SU-DHL-6 (cell line): Measurements from ENCODE around the gene GAL3ST3.

Experiments used
- H2AFZ ChIP-seq: fragments of 200-600 bp; sonication (generic); 2 replicates; pipeline ENCODE4 v1.6.1; 2014; ENCODE audit warnings: low read depth, mild to moderate bottlenecking, moderate library complexity, mixed read lengths, antibody characterized with exemption, low read length; ENCODE audit not compliant: severe bottlenecking
- H3F3A ChIP-seq: fragments of 200-600 bp; shearing (Covaris generic); 2 replicates; pipeline ENCODE4 v1.6.0; 2016; ENCODE audit warnings: antibody characterized with exemption, mild to moderate bottlenecking; ENCODE audit not compliant: insufficient read depth
- H3K27ac ChIP-seq: fragments of 200-600 bp; sonication (generic); 2 replicates; pipeline ENCODE4 v1.5.1; 2016; ENCODE audit warnings: low read depth, mild to moderate bottlenecking, low read length, moderate library complexity, mixed read lengths
- H3K27me3 ChIP-seq: fragments of 200-600 bp; sonication (generic), shearing (Covaris generic); 2 replicates; pipeline ENCODE4 v1.6.0; 2014; ENCODE audit warnings: mild to moderate bottlenecking, low read length
- H3K36me3 ChIP-seq: fragments of 200-600 bp; sonication (generic); 2 replicates; pipeline ENCODE4 v1.6.1; 2014; ENCODE audit warnings: mild to moderate bottlenecking, low read length, mixed read lengths
- H3K4me2 ChIP-seq: fragments of 300-600, 200-600 bp; shearing (Covaris generic), sonication (generic); 2 replicates; pipeline ENCODE4 v1.6.0; 2014; ENCODE audit warnings: low read length, low read depth, mild to moderate bottlenecking; ENCODE audit not compliant: poor library complexity, severe bottlenecking
- H3K4me3 ChIP-seq: fragments of 200-600 bp; sonication (generic); 2 replicates; pipeline ENCODE4 v1.5.1; 2014; ENCODE audit warnings: antibody characterized with exemption, low read length, mild to moderate bottlenecking, mixed read lengths; ENCODE audit not compliant: insufficient read depth, poor library complexity, severe bottlenecking
- H3K79me2 ChIP-seq: fragments of 200-600 bp; sonication (generic); 2 replicates; pipeline ENCODE4 v1.6.1; 2014; ENCODE audit warnings: mild to moderate bottlenecking, low read length, moderate library complexity; ENCODE audit not compliant: insufficient read depth
- H3K9ac ChIP-seq: fragments of 200-600 bp; sonication (generic); 2 replicates; pipeline ENCODE4 v1.7.0; 2014; ENCODE audit warnings: mild to moderate bottlenecking, low read length
- H3K9me2 ChIP-seq: fragments of 200-600 bp; sonication (generic); replicated peaks from 2 replicates; pipeline ENCODE4 v1.6.1; 2014; ENCODE audit warnings: low read length; ENCODE audit not compliant: insufficient read depth
- H3K9me3 ChIP-seq: fragments of 200-600 bp; sonication (generic); 2 replicates; pipeline ENCODE4 v1.6.1; 2014; ENCODE audit warnings: low read length, mixed read lengths; ENCODE audit not compliant: insufficient read depth
- H4K20me1 ChIP-seq: fragments of 200-600 bp; sonication (generic); 2 replicates; pipeline ENCODE4 v1.6.1; 2014; ENCODE audit warnings: low read depth, mild to moderate bottlenecking, antibody characterized with exemption, low read length, moderate library complexity, mixed read lengths
- EZH2phosphoT487 ChIP-seq: fragments of 200-600 bp; sonication (generic), shearing (Covaris generic); conservative IDR thresholded peaks from 2 replicates; pipeline ENCODE4 v1.6.1; 2018; ENCODE audit warnings: mild to moderate bottlenecking, antibody characterized with exemption, low read length, moderate library complexity, mixed read lengths
- TF ChIP-seq, protein P1 (sequence below): fragments of 200-600 bp; sonication (generic); IDR thresholded peaks from one replicate; pipeline ENCODE4 v1.5.1; 2017; ENCODE audit warnings: antibody characterized with exemption, mild to moderate bottlenecking, low read length, moderate library complexity; ENCODE audit not compliant: insufficient read depth, poor library complexity, severe bottlenecking

GAL3ST3 gene

DNA sequence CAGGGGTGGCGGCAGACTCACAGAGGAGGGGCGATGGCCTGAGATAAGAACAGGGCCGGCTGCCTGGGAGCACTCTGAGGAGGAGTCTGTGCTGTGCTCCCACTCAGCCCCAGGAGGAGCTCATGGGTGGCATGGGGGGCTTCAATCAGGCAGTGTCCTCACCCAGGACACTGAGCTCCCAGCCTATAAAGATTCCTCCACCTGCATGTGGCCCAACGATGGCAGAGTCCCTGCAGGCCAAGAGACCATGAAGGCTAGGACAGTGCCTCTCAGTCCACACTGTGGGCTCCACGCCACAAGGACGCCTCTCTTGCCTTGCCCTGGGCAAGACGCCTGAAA is 35.2 kb downstream of the GAL3ST3 start:
- Histone ChIP-seq H3K4me3 (no peak overlapping the region), H3K36me3 (no peaks in the 10 kb centered on the region), H3K9me3 (no peaks in the 10 kb centered on the region), H3K4me2 (no peak overlapping the region), H3K9ac (no peak overlapping the region), H3K27ac (no peak overlapping the region), H2AFZ (no peak overlapping the region), H4K20me1 (no peaks in the 10 kb centered on the region), H3K79me2 (no peaks in the 10 kb centered on the region), H3F3A (no peaks in the 10 kb centered on the region), H3K9me2 (no peaks in the 10 kb centered on the region), H3K27me3 (no peaks in the 10 kb centered on the region)
- no peak for TF ChIP-seq EZH2phosphoT487
- TF ChIP-seq, protein P1, sequence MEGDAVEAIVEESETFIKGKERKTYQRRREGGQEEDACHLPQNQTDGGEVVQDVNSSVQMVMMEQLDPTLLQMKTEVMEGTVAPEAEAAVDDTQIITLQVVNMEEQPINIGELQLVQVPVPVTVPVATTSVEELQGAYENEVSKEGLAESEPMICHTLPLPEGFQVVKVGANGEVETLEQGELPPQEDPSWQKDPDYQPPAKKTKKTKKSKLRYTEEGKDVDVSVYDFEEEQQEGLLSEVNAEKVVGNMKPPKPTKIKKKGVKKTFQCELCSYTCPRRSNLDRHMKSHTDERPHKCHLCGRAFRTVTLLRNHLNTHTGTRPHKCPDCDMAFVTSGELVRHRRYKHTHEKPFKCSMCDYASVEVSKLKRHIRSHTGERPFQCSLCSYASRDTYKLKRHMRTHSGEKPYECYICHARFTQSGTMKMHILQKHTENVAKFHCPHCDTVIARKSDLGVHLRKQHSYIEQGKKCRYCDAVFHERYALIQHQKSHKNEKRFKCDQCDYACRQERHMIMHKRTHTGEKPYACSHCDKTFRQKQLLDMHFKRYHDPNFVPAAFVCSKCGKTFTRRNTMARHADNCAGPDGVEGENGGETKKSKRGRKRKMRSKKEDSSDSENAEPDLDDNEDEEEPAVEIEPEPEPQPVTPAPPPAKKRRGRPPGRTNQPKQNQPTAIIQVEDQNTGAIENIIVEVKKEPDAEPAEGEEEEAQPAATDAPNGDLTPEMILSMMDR = no peak

DNA sequence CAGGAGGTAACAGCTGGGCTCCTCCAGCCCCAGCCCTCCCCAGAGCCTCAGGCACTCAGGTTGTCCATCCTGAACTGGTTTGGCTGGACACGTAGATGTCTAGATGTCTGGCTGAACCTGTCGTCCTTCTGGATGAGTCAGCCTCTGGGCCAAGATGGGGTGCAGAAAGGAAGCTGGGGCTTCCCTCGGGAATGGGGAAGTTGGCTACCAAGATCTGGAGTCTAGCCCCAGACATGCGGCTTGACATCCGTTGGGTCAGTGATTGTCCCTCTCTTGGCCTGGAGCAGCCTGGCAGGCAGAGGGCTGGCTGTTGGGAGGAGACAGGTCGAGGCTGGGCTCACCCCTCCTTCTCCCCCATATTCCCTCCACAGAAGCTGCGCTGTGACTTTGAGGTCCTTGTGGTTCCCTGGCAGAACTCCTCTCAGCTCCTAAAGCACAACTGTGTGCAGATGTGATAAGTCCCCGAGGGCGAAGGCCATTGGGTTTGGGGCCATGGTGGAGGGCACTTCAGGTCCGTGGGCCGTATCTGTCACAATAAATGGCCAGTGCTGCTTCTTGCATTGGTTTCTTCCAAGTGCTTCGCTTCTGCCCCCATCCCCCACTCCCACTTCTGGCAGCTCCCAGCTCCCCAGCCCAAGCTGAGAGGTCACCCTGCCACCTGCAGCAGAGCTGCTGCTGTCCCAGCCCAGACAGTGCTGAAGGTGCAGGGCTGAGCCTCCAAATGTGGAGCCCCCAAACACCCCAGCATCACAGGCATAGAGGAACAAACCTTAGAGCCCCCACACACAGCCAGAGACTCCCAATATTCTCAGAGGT is 35.8 kb downstream of the GAL3ST3 start:
- no peak overlapping the region for H2AFZ ChIP-seq
- H3K79me2 ChIP-seq = no peaks in the 10 kb centered on the region
- no peak overlapping the region for H3K27ac ChIP-seq
- H3K4me3 ChIP-seq = no peak overlapping the region
- TF ChIP-seq, protein P1 = no peak
- no peak for TF ChIP-seq EZH2phosphoT487
- no peak overlapping the region for H3K9ac ChIP-seq
- H3K9me3 ChIP-seq = no peaks in the 10 kb centered on the region
- no peak overlapping the region for H3K4me2 ChIP-seq
- H3K27me3 ChIP-seq = no peaks in the 10 kb centered on the region
- H4K20me1 ChIP-seq = no peaks in the 10 kb centered on the region
- H3F3A ChIP-seq = no peaks in the 10 kb centered on the region
- H3K36me3 ChIP-seq = no peaks in the 10 kb centered on the region
- no peaks in the 10 kb centered on the region for H3K9me2 ChIP-seq

DNA sequence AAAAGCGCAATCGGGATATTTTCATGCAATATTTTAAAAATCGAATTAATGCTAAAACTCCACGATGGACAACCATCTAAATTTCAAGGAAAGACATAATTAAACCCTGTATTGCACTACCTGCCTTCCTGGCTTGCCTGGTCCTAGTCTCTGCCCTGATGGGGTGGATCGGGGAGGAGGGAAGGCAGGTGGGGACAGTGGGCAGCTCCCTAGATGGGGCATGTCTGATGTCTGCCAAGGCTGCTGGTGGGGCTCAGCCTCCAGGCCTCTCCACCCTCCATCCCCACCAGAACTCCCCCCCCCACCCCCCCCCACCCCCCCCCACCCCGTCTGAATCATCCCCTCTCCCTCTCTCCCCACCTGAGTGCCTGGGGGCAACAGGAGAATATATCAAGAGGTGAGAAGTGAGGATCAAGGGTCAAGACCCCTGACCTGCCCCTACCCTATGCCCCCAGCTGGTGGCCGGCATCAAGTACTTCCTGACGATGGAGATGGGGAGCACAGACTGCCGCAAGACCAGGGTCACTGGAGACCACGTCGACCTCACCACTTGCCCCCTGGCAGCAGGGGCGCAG is 36.5 kb downstream of the GAL3ST3 start:
- no peaks in the 10 kb centered on the region for H3K79me2 ChIP-seq
- H3K4me3 ChIP-seq = no peak overlapping the region
- H2AFZ ChIP-seq = no peak overlapping the region
- H4K20me1 ChIP-seq = no peaks in the 10 kb centered on the region
- no peaks in the 10 kb centered on the region for H3K9me2 ChIP-seq
- no peaks in the 10 kb centered on the region for H3K9me3 ChIP-seq
- H3K27ac ChIP-seq = no peak overlapping the region
- no peak overlapping the region for H3K9ac ChIP-seq
- no peaks in the 10 kb centered on the region for H3K27me3 ChIP-seq
- no peak overlapping the region for H3K4me2 ChIP-seq
- H3K36me3 ChIP-seq = no peaks in the 10 kb centered on the region
- no peaks in the 10 kb centered on the region for H3F3A ChIP-seq
- TF ChIP-seq, protein P1 = no peak
- no peak for TF ChIP-seq EZH2phosphoT487
